OCI-LY1 (cell line): ENCODE data around the gene FGF23.

Experiments
- CTCF ChIP-seq: fragments of 200-600 bp; sonication (generic), shearing (Covaris generic); IDR thresholded peaks from 2 replicates; pipeline ENCODE4 v1.5.1; 2017; ENCODE audit warnings: mild to moderate bottlenecking, antibody characterized with exemption, low read length, moderate library complexity, mixed read lengths
- EZH2 ChIP-seq: fragments of 200-600 bp; sonication (generic), shearing (Covaris generic); IDR thresholded peaks from 2 replicates; pipeline ENCODE4 v1.8.0; 2017; ENCODE audit warnings: borderline replicate concordance, mixed run types, mild to moderate bottlenecking, antibody characterized with exemption, low read length, moderate library complexity, mixed read lengths

GRCh38 chr12:4330203-4330602 is 49.3 kb downstream of the FGF23 start:
- TF ChIP-seq CTCF (no peak), EZH2 (no peak)
